Hippocampal formation (tissue), 2 donors: ENCODE data around the gene SLC25A38.
A peak's percentile ranks its signal among the peaks of the same experiment; 100 is the strongest.

Experiments
- DNase-seq, 2 donors: peaks; one replicate each; lab custom pipeline; 2025; lab: John Stamatoyannopoulos, UW

SLC25A38 gene

GRCh38 chr3:39376959-39377634 lies 6.1 kb upstream of the SLC25A38 start:
- DNase-seq = no peak

DNA sequence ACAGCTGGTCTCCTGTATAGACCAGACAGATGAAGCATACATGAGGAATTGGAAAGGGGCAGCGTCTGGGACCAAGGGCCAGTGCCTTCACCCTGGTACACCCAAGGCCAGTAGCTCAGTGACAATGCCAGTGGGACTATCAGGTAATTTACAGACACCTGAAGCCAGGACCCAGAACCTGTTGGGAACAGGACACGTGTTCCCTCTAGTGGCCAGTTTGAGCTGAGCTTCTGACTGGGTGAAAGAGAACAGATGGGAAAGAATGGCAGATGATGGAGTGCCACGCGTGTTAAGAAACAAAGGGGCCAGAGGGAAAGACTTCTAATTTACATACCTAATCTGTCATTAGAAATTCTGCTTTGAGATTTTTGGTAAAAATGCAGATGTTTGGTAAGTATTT lies 5.1 kb upstream of the SLC25A38 start:
- no peak for DNase-seq

GRCh38 chr3:39378957-39379777 lies 4.0 kb upstream of the SLC25A38 start:
- no peak for DNase-seq

- DNase-seq = no peak
Observed at GRCh38 chr3:39379778-39380155, 3.4 kb upstream of the SLC25A38 start.

DNA sequence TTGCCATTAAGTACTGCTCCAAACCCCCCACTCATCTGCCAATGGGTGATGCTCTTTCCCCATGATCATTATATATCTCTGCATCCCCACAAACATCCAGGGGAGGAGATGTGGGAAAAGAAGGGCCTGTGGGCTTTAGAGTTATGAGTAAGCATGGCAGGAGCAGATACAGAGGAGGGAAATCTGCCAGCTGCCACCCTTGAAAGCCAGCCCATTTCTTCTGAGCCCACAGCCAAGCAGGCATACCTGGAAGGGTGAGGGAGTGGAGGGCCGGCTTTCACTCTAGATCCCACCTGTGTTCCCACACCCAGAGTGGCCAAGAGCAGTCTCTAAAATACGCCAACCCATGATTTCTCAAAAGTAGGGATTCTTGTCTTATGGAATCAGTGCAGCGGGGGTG lies 1.7 kb upstream of the SLC25A38 start:
- DNase-seq = no peak

GRCh38 chr3:39383881-39384664 lies 903 bp downstream of the SLC25A38 start:
- no peak for DNase-seq

DNA sequence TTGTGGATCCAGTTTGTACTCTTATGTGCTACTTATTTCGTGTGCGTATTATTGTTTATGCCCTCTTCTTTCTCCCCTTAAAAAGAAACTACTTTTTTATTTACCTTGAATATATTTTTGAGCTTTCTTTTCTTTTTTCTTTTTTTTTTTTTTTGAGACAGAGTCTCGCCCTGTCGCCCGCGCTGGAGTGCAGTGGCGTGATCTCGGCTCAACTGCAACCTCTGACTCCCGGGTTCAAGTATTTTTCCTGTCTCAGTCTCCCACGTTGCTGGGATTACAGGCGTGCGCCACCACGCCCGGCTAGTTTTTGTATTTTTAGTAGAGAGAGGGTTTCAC lies 1.5 kb downstream of the SLC25A38 start:
- DNase-seq = no peak

DNA sequence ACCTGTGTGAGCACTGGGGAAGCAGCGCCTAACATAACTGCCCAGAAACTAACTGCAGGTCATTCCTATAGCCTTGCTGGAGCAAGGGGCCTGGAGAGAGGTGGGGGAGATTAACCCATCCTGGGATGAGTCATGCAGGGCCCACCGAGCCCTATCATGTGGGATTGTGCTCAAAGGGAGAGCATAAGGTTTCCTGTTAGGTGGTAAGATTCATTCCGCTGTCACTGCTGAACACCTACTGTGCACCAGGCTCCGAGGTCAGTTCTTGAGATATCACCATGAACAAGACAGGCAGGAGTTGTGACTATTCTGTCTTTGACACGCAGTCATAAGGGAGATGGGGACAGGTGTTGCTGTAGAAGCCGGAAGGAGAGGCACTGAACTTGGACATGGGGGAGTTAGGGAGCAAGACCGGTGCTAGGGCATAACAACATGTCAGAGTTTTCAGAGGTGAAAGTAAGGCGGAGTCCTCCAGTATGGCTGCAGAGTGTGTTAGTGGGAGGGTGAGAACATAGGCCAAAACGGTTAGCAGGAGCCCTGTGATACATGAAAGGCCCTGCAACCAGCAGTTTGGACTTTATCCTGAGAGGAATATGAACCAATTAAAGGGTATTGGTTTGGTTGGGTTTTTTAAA lies 2.4 kb downstream of the SLC25A38 start:
- no peak for DNase-seq

DNA sequence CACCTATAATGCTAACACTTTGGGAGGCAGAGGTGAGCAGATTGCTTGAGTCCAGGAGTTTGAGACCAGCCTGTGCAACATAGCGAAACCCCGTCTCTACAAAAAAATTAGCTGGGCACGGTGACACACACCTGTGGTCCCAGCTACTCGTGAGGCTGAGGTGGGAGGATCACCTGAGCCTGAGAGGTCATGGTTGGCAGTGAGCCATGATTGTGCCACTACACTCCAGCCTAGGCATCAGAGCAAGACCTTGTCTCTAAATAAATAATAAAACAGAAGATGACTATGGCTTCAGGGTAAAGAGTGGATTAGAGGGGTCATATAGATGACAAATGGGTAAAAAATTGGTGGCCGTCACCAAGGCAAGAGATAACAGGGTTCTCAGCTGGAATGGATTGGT lies 3.1 kb downstream of the SLC25A38 start:
- no peak for DNase-seq

DNA sequence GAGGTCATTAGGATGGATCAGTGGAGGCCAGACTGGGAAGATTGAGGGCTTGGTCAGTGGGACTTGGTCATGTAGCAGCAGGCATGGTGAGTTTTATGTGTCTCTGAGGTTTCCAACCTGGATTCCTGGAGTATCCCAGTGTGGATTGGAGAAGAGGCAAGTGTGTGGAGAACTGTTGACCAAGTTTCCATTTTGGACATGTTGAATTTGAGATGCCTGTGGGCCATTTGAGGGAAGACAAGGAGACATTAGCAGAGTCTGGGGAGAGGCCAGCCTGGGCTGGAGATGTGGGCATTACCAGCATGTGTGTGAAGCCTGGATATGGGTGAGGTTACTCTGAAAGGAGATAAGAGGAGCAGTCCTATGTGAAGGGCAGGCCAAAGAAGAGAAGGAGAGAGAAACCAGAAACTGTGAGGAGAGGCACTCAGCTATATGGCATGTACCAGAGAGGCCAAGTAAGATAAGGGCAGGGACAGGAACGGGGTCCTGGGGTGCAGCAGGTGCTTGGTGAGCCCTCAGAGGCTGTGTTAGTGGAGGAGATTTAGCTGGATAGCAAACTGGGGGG lies 4.3 kb downstream of the SLC25A38 start:
- DNase-seq = no peak

DNA sequence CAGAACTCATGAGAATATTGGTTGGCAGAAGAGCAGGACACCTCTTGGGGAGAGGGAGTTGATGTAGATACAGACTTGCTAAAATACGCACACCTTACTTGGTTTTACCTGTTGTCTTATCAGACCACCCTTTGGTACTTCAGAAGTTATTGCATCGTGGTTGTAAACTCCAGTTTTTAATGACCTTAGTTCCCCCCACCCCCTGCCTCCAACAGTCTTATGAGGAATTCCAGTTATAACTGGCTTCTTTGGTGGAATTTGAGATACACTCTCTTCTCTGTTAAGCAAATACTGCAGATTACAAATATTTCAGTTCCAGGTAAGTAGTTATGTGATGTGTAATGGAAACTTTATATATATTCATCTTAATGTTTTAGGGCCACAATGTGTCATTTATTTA lies 5.0 kb downstream of the SLC25A38 start:
- DNase-seq = no peak

- no peak for DNase-seq
Observed at GRCh38 chr3:39388741-39389248, 5.6 kb downstream of the SLC25A38 start.

- no peak for DNase-seq
Observed at GRCh38 chr3:39390181-39390580, 7.0 kb downstream of the SLC25A38 start.

- DNase-seq = no peak
Observed at GRCh38 chr3:39396690-39397089, 13.5 kb downstream of the SLC25A38 start.

DNA sequence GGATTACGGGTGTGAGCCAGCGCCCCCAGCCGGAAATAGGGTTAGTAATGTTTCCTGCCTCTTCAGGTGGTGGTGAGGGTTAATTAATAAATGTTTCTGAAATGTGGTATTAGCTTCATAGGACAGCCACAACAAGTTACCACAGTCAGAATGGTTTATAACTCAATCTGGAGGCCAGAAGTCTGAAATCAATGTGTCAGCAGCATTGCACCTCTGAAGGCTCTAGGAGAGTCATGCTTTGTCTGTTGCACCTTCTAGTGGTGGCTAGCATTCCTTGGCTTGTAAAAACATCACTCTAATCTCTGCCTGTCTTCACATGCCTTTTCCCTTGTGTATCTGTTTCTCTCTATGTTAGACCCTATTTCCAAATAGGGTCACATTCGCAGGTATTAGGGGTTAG lies 15.5 kb downstream of the SLC25A38 start:
- DNase-seq = no peak

- DNase-seq = no peak
Observed at GRCh38 chr3:39401983-39402382, 18.8 kb downstream of the SLC25A38 start.

- no peak for DNase-seq
Observed at GRCh38 chr3:39404943-39405686, 21.9 kb downstream of the SLC25A38 start.

- no peak for DNase-seq
Observed at GRCh38 chr3:39405687-39406367, 22.7 kb downstream of the SLC25A38 start.

DNA sequence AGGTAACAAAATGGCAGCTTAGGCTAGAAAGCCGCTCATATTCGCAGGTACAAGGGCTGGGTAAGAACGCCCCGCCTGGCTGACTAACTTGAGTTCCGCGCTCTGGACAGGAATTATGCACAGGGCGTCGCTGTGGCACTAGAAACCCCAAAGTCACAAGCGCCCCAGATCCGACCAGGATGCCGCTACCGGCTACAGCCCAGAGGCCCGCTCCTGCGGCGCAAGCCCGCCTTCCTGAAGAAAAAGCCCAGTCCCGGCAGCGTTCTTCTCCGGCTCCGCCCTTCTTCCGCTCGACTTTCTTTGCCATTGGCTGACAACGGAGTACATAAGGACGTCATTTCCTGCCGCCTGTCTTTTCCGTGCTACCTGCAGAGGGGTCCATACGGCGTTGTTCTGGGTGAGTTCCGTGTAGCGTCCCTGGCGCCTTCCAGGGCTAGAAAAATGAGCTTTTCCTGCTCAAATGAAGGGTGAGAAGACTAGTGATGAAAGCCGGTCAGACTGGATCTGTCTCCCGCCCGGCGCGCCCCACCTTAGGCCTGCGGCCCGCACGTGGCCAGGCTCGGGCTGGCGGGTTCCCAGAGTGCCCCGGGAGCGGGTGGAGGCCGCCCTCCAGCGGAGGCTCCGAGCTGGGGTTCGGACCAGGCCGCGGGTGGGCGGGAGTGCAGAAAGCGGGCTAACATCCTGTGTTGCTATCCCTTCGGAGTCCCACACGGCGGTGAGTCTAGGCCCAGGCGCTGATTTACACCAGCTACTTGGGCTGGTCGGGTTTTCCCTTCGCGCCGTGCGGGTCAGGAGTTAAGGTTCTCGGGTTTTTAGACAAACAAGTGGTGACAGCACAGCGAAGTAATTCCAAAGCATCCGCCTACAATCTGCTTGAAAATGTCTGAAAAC lies 23.4 kb downstream of the SLC25A38 start, which contains the start of gene RPSA:
RPSA (plus strand) TSS at position 353 of the 891 bp plus-strand sequence. CDS start 934 bp downstream, outside the sequence.
- peak; percentile 94 to 97 for DNase-seq
